K562 (cell line): Measurements from ENCODE around the gene NDUFA3. TPM values are rescaled to one million over a fixed set of nuclear protein-coding genes. Genes with fewer than 3 reads are reported as not detected.

Experiments
- C11orf30 ChIP-seq: fragments of 450-650 bp; IDR thresholded peaks from 2 replicates; pipeline ENCODE4 v1.6.1; 2016; ENCODE audit warnings: low read depth, mild to moderate bottlenecking
- FOXA1 ChIP-seq: fragments of 450-650 bp; IDR thresholded peaks from 2 replicates; pipeline ENCODE4 v1.6.1; 2016; ENCODE audit warnings: mild to moderate bottlenecking, borderline replicate concordance
- MTA1 ChIP-seq: fragments of 450-650 bp; IDR thresholded peaks from 2 replicates; pipeline ENCODE4 v1.6.1; 2017; ENCODE audit warnings: borderline replicate concordance
- PBX2 ChIP-seq, 2 experiments: IDR thresholded peaks in 1 of 2; conservative IDR thresholded peaks in 1 of 2; 2 replicates each; pipeline ENCODE4 v1.6.1; 2016; ENCODE audit warnings: low read depth in 2 of 2, mild to moderate bottlenecking in 1 of 2, missing compliant biosample characterization in 1 of 2, missing genetic modification characterization in 1 of 2, moderate library complexity in 1 of 2
- SAFB ChIP-seq: fragments of 200-400 bp; formaldehyde crosslinking; IDR thresholded peaks from 2 replicates; pipeline ENCODE4 v1.6.1; 2017; ENCODE audit warnings: low read depth, low read length, borderline replicate concordance
- polyA plus RNA-seq, 8 experiments: library from polyadenylated mRNA; depleted of rRNA in 4 of 8; stranded (reverse) in 5 of 8; unstranded in 3 of 8; fragments of >200 nt; fragmentation: Nextera tagmentation in 2 of 8; fragmentation: Illumina TruSeq in 1 of 8; extraction: Ambion mirVana in 2 of 8; extraction: Trizol in 1 of 8; gene quantifications; 2 replicates each; pipeline versions ENCODE4 v1.2.1 to v1.2.3, GENCODE V29; 2011 to 2014; ENCODE audit warnings: inconsistent platforms in 1 of 8, missing spikeins in 1 of 8
- total RNA-seq, 7 experiments: library from RNA; depleted of rRNA in 6 of 7; stranded (reverse); fragments of >200 nt in 6 of 7; fragmentation: Illumina TruSeq in 2 of 7; extraction: Trizol in 2 of 7; gene quantifications; 2 replicates each; pipeline versions ENCODE4 v1.2.1 to v1.2.3, GENCODE V29; 2011 to 2021; ENCODE audit warnings: low replicate concordance in 1 of 7
- TF ChIP-seq, protein P1 (sequence below): fragments of 450-650 bp; formaldehyde crosslinking; IDR thresholded peaks from 2 replicates; pipeline ENCODE4 v1.4.0; 2020; ENCODE audit warnings: mild to moderate bottlenecking, moderate library complexity

The NDUFA3 gene
- total and polyA plus RNA-seq, 9 of the 15 experiments (the other 6 are each of a cell fraction or from before 2014, with no cell fraction given) = 39.2 to 279 (median 138) TPM

DNA sequence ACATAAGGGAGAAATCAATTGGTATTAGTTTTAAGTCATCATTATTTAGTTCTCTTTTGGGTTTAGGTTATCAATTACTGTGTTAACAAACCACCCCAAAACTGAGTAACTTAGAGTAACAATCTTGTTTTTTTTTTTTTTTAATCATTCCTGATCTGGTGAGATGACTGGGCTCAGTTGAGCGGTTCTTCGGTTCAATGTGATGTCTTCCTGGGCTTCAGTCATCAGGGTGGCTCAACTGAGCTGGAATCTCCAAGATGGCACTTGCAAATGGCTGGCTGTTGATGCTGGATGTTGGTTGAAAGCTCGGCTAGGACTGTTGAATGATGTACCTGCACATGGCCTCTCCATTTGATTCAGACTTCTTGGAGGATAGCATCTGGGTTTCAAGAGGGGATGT, 18.2 kb upstream of the NDUFA3 start (continued):
- TF ChIP-seq C11orf30 = no peak
- TF ChIP-seq FOXA1 = no peak
- no peak for TF ChIP-seq PBX2 (CRISPR knock-in tag; IDR thresholded peaks at IDR 0.05; ENCODE audit: low read depth)
- TF ChIP-seq PBX2 (tag; conservative IDR thresholded peaks at IDR 0.05; ENCODE audit: low read depth) = no peak
- TF ChIP-seq MTA1 = no peak
- TF ChIP-seq SAFB = no peak
- TF ChIP-seq, protein P1, sequence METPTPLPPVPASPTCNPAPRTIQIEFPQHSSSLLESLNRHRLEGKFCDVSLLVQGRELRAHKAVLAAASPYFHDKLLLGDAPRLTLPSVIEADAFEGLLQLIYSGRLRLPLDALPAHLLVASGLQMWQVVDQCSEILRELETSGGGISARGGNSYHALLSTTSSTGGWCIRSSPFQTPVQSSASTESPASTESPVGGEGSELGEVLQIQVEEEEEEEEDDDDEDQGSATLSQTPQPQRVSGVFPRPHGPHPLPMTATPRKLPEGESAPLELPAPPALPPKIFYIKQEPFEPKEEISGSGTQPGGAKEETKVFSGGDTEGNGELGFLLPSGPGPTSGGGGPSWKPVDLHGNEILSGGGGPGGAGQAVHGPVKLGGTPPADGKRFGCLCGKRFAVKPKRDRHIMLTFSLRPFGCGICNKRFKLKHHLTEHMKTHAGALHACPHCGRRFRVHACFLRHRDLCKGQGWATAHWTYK (CRISPR knock-in tag) = no peak
